Stomach (tissue), 4 donors: ENCODE measurements around the gene SCARB1.

ENCODE experiments used
- POLR2A ChIP-seq, 4 donors: fragments of 450-650 bp; IDR thresholded peaks; one replicate each; pipeline ENCODE4 v1.6.1; 2016; ENCODE audit warnings: antibody characterized with exemption in 4 of 4, control low read depth in 2 of 4, mild to moderate bottlenecking in 1 of 4, moderate library complexity in 1 of 4
- TF ChIP-seq, protein P1 (sequence below), 7 experiments: fragments of 450-650 bp in 4 of 7; fragments of 200-600 bp in 3 of 7; sonication (generic) in 3 of 7; IDR thresholded peaks; one replicate each; pipeline ENCODE4 v1.5.1; 2016 to 2019; ENCODE audit warnings: antibody characterized with exemption in 7 of 7, control low read depth in 2 of 7, mild to moderate bottlenecking in 1 of 7

DNA sequence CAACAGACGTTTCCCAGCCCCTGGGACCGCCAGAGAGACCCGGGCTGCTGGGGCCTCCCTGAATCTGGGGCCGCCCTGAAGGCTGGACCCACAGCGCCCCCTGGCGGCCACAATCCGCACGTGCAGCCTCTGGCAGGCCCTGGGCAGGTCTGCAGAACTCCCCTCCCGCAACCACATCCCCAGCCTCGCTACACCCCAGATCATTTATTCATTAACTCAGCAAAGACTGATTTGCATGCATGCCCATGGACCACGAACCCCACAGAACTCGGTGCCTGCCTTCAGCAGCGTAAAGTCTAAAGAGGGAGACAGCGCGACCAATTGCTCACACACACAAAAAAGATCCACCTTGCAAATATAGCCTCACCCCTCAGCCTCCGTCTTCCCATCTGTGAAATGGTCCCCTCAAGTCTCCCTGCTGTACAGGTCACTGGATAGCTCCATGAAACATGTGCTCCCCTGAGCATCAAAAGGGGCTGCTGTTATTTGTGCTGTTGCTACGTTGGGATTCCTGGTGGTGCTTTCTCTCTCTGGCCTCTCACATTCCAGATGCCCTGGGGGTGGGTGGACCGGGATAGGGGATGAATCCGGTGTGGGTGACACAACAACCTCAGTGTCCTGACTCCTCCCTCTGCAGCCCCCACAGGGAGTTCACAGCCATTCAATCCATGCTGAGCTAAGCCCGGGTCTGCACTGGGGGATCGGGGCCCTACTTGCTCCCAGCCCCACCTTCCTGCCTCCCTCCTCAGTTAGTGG lies 96.4 kb downstream of the SCARB1 start:
- TF ChIP-seq, protein P1, sequence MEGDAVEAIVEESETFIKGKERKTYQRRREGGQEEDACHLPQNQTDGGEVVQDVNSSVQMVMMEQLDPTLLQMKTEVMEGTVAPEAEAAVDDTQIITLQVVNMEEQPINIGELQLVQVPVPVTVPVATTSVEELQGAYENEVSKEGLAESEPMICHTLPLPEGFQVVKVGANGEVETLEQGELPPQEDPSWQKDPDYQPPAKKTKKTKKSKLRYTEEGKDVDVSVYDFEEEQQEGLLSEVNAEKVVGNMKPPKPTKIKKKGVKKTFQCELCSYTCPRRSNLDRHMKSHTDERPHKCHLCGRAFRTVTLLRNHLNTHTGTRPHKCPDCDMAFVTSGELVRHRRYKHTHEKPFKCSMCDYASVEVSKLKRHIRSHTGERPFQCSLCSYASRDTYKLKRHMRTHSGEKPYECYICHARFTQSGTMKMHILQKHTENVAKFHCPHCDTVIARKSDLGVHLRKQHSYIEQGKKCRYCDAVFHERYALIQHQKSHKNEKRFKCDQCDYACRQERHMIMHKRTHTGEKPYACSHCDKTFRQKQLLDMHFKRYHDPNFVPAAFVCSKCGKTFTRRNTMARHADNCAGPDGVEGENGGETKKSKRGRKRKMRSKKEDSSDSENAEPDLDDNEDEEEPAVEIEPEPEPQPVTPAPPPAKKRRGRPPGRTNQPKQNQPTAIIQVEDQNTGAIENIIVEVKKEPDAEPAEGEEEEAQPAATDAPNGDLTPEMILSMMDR (IDR thresholded peaks at IDR 0.05) = peak in 6 of 7 experiments; percentile 97 to 100 (median 100)
- TF ChIP-seq POLR2A (IDR thresholded peaks at IDR 0.05) = no peak
